RWPE1 (cell line): ENCODE data around the gene CAMK1D.

Experiments used
- CTCF ChIA-PET: fragments of 350-600 bp; sonication (Branson Sonifier 250); formaldehyde crosslinking; extraction: SDS; loops from one replicate; lab custom pipeline; 2021; lab: Yijun Ruan, JAX
- POLR2A ChIA-PET: fragments of 400-600 bp; formaldehyde crosslinking; extraction: SDS; loops from one replicate; lab custom pipeline; 2020; ENCODE audit warnings: antibody characterized with exemption; ENCODE audit not compliant: low non-redundant PET; lab: Yijun Ruan, JAX
- DNase-seq: peaks from one replicate; pipeline ENCODE4 v3.0.0; 2012; ENCODE audit warnings: low spot score
- H3K27ac ChIP-seq: fragments of 450-650 bp; 2 replicates; pipeline ENCODE4 v1.5.1; 2017
- CTCF ChIP-seq: fragments of 450-650 bp; conservative IDR thresholded peaks from 2 replicates; pipeline ENCODE4 v1.5.1; 2017; ENCODE audit warnings: low read depth, mild to moderate bottlenecking

The CAMK1D gene

DNA sequence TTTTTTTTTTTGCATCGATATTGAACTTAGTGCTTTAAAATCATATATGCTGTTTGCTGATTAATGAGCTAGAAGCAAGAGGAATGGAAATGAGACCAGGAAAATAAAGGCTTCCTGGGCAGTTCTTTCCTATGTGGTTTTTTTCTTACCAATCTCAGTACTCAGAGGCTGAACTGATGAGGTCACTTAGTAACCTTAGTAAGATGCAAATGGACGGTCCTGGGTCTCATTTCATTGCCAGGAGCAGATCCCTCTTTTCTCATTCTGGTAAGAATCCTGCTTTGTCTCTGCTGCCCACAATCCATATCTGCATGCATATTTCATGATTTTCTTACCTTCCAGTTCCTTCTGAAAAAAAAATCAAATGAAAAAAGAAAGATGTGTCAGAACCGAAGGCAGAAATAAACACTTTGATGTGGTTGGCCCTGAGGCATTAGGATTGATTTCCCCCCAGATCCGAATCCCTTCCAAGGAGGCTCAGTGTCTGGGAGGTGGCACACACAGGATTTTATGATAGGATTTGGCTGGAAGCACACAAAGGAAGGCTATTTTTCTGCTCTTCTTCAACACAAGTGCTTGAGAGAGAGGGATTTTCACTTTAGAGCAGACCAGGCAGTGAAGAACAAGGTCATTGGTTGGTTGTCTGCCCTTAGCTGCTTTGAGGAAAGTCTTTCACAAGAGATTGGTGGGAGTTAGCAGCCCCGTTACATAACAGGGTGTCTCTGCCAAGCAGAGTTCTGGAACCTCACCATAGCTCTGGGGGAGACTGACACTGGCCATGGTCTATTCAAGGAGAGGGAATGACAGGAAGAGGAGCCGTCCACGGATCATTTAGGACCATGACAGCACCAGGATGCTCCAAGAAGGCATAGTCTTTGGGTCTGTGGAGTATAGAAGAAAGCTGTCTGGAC is 150.0 kb downstream of the CAMK1D start:
- POLR2A ChIA-PET, result no interaction called here
- H3K27ac ChIP-seq, result no peak overlapping the region
- CTCF ChIA-PET, result no interaction called here
- TF ChIP-seq CTCF, result no peak
- no peak for DNase-seq

DNA sequence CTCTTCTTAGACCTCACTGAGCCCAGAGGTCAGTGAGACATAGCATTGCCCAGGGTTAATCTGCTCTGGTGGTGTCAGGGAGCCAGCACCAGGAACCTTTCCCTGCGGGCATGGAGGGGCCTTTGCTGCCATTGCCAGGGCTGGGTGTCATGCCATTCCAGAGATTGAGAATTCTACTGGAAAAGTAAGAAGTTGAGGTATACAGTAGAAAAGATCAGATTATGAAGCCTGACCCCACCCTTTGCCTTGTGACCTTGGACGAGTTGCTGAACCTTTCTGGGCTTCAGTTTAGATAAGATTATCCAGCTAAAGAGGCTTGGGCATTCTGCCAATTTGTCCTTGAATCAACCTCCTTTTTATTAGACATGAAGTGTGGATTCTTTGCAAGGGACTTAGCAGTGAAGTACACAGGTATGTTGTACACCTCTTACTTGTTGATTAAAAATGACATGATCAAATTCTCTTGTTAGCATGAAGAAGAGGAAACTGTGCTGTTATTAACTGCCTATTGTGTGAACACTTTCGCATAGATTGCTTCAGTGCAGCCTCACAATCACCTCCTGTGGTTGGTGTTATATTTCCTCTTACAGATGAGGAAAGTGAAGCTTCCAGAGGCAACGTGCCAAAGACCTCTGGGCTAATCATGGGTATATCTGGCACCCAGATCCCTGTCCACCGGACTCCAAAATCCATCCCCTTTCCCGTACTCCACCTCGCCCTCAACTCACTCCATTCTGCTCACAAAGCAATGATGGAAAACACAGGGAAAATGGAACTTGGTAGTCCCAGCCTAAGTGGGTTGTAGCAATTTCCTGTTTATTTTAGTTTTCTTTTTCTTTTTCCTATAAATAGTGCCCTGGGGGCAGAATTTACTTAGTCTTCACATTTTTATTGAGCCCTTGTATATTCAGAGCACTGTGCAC is 151.3 kb downstream of the CAMK1D start:
- TF ChIP-seq CTCF, result no peak
- POLR2A ChIA-PET, result no interaction called here
- CTCF ChIA-PET, result interaction anchor here (0.5 to 0.6 kb wide), 2 partner anchors 73 to 573 kb away, joined by 5 to 9 read pairs; no protein-coding TSS in a partner anchor
- no peak for DNase-seq
- H3K27ac ChIP-seq, result no peak overlapping the region

GRCh38 chr10:12501324-12501723 is 152.0 kb downstream of the CAMK1D start:
- no peak for TF ChIP-seq CTCF
- DNase-seq, result no peak
- CTCF ChIA-PET, result interaction anchor here (0.6 kb wide), 1 partner anchor 73 kb away, joined by 9 read pairs; no protein-coding TSS in a partner anchor
- POLR2A ChIA-PET, result no interaction called here
- no peak overlapping the region for H3K27ac ChIP-seq

DNA sequence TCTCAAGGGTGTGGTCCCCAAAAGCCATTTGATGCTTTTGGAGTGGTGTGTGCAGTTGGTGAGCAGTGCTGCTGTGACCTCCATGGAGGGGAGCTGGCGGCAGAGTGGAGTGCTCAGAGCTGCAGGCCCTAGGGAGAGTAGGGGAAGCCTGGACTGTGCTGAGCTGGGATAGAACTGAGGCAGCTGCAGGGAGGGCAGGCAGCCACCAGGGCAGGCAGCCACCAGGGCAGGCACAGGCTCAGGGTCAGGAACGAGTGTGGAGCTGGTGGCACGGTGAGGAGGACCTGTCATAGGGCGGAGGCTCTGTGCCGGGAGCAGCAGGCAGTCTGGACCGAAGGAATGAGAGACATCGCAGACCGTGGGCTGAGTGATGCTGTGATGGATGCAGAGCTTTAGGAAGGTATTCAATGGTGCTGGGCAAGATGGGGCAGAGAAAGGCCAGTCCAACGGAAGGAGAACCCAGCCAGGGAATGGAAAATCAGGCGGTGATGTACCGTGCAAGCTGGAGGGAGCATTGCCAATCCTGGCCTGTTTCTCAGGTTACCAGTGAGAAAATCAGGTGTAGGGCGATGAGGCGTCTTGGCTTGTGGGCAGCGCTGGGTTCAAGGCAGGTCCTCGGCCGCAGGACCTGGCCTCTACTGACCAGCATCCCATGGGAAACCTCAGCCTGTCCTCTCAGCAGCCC is 152.6 kb downstream of the CAMK1D start:
- no peak overlapping the region for H3K27ac ChIP-seq
- ChIA-PET POLR2A (no interaction called here), CTCF (interaction anchor here (0.6 kb wide), 1 partner anchor 157 kb away, joined by 3 read pairs; no protein-coding TSS in a partner anchor)
- no peak for TF ChIP-seq CTCF
- DNase-seq, result no peak

GRCh38 chr10:12502526-12503274 is 153.4 kb downstream of the CAMK1D start:
- TF ChIP-seq CTCF, result no peak
- ChIA-PET POLR2A (no interaction called here), CTCF (interaction anchor here (0.6 kb wide), 1 partner anchor 158 kb away, joined by 3 read pairs; no protein-coding TSS in a partner anchor)
- DNase-seq, result no peak
- H3K27ac ChIP-seq, result no peak overlapping the region
